Measurements from ENCODE around the gene BST2.

Gene BST2

DNA sequence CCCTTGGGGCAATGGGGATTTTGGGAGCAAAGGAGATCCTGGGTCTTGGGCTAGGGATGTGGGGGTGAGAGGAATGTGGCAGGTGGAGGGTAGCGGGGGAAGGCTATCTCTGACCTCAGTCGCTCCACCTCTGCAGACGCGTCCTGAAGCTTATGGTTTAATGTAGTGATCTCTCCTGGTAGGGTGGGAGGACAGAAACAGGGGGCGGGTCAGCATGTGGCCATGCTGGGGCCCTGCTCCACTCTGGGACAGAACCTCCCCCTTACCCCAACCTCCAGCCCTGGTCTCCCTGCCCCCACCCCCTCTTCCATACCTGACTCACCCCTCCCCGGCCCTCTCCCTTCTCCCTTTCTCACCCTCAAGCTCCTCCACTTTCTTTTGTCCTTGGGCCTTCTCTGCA lies 1.4 kb downstream of the BST2 start:
- no peaks in the 10 kb centered on the region for H3K27me3 Mint-ChIP-seq
- H3K4me1 Mint-ChIP-seq (ENCODE audit: low read depth) = peaks cover 26% of the 10 kb centered on the region
- H3K27ac Mint-ChIP-seq = peak overlapping the region; percentile 85
- peak overlapping the region; percentile 89 for H3K4me3 Mint-ChIP-seq
- peaks cover 26% of the 10 kb centered on the region for H3K36me3 Mint-ChIP-seq (ENCODE audit: low read depth)
- no peaks in the 10 kb centered on the region for H3K9me3 Mint-ChIP-seq

DNA sequence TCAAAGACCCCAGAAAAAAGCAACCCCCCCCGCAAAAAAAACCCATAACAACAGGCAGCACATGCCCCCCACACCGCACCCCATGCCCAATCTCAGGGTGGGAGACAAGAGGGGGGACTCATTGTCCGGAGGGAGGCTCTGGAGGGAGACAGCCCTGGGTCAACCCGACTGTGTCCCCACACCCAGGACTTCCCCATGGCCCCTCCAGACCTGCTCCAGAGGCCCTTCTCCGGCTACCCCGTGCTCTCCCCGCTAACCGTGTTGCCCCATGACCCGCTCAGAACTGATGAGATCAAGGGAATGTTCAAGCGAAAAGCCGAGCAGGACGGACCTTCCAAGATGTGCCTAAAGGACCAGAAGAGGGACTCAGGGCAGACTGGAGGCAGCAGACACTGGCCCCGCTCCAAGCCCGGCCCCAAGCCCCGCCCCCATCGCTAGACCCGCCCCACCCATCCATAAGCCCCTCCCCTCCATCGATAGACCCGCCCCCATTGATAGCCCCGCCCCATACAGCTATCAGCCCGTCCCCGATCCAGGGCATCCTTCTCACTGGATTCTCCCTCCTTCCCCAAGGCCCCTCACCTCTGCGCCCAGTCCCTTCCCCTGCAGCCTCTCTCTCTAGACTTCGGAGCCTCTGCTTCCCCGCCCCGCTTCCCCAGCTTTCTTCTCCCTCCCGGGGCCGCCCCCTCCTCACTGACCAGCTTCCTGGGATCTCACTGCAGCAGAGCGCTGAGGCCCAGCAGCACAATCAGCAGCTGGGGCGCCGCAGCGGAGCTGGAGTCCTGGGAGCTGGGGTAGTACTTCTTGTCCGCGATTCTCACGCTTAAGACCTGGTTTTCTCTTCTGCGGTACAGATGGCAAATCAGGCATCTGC lies 2.2 kb downstream of the BST2 start:
- Mint-ChIP-seq H3K36me3 (ENCODE audit: low read depth) (peaks cover 28% of the 10 kb centered on the region), H3K27ac (peak overlapping the region; percentile 49), H3K4me1 (ENCODE audit: low read depth) (peaks cover 26% of the 10 kb centered on the region), H3K9me3 (no peaks in the 10 kb centered on the region), H3K4me3 (peak overlapping the region; percentile 89), H3K27me3 (no peaks in the 10 kb centered on the region)

GRCh38 chr19:17401628-17402027 lies 3.8 kb downstream of the BST2 start:
- H3K4me1 Mint-ChIP-seq (ENCODE audit: low read depth) = peaks cover 14% of the 10 kb centered on the region
- H3K9me3 Mint-ChIP-seq = no peaks in the 10 kb centered on the region
- peaks cover 23% of the 10 kb centered on the region for H3K36me3 Mint-ChIP-seq (ENCODE audit: low read depth)
- no peaks in the 10 kb centered on the region for H3K27me3 Mint-ChIP-seq
- H3K4me3 Mint-ChIP-seq = no peak overlapping the region
- H3K27ac Mint-ChIP-seq = no peak overlapping the region

DNA sequence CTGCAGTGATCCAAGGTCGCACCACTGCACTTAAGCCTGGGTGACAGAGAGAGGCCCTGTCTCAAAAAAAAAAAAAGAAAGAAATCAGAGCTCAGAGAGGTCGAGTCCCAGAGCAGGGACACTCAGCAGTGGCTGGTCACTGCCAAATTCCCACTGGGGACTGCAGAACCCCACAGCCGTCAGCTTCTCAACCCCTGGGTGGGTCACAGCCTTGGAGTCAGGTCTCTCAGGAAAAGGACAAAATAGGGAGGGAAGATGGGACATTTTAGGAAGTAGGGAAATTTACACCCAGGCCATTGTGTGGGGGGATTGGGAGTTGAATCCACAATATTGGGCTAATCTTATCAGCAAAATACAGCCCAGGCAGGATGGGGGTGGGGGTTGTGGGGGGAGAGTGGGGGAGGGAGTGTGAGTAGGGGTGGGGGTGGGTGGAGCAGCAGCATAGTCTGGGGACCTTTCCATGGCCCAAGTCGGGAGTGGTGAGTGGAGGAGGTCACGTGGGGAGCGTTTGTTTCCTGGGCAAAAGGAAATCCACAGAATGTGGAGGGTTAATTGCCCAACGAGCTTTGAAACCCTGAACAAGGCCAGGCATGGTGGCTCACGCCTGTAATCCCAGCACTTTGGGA lies 6.4 kb downstream of the BST2 start:
- Mint-ChIP-seq H3K4me1 (ENCODE audit: low read depth) (peaks cover 10% of the 10 kb centered on the region), H3K27ac (no peak overlapping the region), H3K4me3 (no peak overlapping the region), H3K9me3 (no peaks in the 10 kb centered on the region), H3K36me3 (ENCODE audit: low read depth) (peaks cover 20% of the 10 kb centered on the region), H3K27me3 (no peaks in the 10 kb centered on the region)

DNA sequence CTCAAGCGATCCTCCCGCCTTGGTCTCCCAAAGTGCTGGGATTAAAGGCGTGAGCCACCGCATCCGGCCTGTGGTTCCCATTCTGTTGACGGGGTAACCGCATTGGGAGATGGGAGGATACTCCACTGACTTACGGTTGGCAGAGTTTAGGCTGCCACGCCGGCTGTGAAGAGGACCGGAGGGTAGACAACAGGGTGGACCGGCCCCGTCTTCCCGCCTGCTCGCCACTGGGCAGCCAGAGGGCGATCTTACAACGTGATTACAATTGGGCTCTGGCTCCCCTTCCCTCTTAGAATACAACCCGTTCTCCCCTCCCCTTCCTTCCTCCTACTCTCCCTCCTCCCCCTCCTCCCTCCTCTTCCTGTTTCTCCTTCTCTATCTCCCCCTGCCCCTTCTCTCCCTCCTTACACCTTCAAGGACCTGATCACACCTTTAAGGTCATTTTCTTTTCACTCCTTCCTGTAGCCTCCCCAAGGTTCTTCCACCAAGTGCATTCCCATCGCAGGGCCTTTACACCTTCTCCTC lies 10.5 kb downstream of the BST2 start:
- no peaks in the 10 kb centered on the region for H3K9me3 Mint-ChIP-seq
- H3K27me3 Mint-ChIP-seq = no peaks in the 10 kb centered on the region
- H3K4me1 Mint-ChIP-seq (ENCODE audit: low read depth) = peaks cover 28% of the 10 kb centered on the region
- peaks cover 3% of the 10 kb centered on the region for H3K36me3 Mint-ChIP-seq (ENCODE audit: low read depth)
- peak overlapping the region; percentile 52 for H3K27ac Mint-ChIP-seq
- peak overlapping the region; percentile 30 for H3K4me3 Mint-ChIP-seq

- peaks cover 28% of the 10 kb centered on the region for H3K4me1 Mint-ChIP-seq (ENCODE audit: low read depth)
- no peak within 1 kb of the TSS for H3K4me3 Mint-ChIP-seq
- peaks cover 4% of the 10 kb centered on the region for H3K9me3 Mint-ChIP-seq
- H3K27me3 Mint-ChIP-seq = peaks cover 7% of the 10 kb centered on the region
- peak within 1 kb of the TSS; percentile 52 for H3K27ac Mint-ChIP-seq
- peaks cover 2% of the 10 kb centered on the region for H3K36me3 Mint-ChIP-seq (ENCODE audit: low read depth)
Measured at GRCh38 chr19:17393914-17394313, 11.5 kb downstream of the BST2 start, which contains the start of gene CCDC194. Gene CCDC194 (minus strand): TSS chr19:17394196. CDS start chr19:17394158, 38 bp downstream.

DNA sequence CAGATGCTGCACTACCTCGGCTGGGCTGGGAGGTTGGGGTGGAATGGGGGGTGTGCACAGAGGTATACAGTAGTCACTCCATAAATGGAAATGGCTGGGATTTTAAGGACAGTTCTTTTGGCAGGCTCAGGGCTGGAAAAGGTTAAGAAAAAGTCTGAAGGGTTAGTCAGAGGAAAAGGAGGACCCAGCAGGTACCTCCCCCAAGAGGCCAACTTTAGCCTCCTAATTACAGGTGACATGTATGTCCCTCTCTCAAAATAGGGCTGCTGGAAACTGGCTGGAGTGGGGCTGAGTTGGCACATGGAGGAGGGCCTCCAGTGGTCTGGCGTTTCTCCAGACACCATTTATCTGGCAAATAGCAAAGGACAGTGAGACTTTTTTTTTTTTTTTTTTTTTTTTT lies 12.4 kb downstream of the BST2 start:
- no peaks in the 10 kb centered on the region for H3K36me3 Mint-ChIP-seq (ENCODE audit: low read depth)
- H3K4me1 Mint-ChIP-seq (ENCODE audit: low read depth) = peaks cover 28% of the 10 kb centered on the region
- peaks cover 8% of the 10 kb centered on the region for H3K27me3 Mint-ChIP-seq
- H3K9me3 Mint-ChIP-seq = peaks cover 4% of the 10 kb centered on the region
- H3K4me3 Mint-ChIP-seq = no peak overlapping the region
- no peak overlapping the region for H3K27ac Mint-ChIP-seq

DNA sequence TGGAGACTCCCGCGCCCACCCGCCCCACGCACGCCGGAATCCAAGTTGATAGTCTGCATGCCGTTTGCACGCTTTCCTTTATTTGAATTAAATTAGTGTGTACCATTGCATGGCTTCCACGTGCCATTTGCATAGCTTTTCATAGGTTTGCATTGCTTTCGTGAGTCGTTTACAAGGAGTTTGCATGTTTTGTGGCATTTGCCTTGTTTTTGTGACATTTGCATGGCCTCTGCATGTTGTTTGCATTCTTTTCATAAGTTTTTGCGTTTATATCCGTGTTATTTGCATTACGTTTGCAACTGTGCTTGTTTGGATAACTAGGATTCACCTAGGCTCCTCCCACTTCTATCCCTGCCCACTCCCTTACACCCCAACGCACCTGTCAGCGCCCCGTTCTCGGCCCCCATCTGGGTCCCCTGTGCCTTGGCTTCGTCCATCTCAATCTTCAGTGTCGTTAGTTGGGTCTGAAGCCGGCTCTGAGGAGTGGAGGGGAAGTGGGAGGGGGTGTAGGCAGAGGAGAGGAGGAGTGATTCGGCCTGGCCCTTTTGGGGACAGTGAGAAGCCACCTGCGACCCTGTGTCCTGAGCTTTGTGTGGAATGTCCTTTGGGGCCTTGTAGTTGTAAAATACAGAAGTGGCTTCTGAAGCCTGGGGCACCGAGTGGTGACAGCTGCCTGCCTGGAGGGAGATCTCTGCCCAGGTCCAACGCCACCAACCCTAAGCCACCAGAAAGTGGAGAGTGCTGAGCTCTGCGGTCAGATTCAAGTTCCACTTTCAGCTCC lies 13.9 kb downstream of the BST2 start:
- H3K27ac Mint-ChIP-seq = no peak overlapping the region
- H3K27me3 Mint-ChIP-seq = peaks cover 8% of the 10 kb centered on the region
- H3K9me3 Mint-ChIP-seq = peaks cover 4% of the 10 kb centered on the region
- H3K36me3 Mint-ChIP-seq (ENCODE audit: low read depth) = no peaks in the 10 kb centered on the region
- peak overlapping the region; percentile 79 for H3K4me3 Mint-ChIP-seq
- peaks cover 28% of the 10 kb centered on the region for H3K4me1 Mint-ChIP-seq (ENCODE audit: low read depth)

DNA sequence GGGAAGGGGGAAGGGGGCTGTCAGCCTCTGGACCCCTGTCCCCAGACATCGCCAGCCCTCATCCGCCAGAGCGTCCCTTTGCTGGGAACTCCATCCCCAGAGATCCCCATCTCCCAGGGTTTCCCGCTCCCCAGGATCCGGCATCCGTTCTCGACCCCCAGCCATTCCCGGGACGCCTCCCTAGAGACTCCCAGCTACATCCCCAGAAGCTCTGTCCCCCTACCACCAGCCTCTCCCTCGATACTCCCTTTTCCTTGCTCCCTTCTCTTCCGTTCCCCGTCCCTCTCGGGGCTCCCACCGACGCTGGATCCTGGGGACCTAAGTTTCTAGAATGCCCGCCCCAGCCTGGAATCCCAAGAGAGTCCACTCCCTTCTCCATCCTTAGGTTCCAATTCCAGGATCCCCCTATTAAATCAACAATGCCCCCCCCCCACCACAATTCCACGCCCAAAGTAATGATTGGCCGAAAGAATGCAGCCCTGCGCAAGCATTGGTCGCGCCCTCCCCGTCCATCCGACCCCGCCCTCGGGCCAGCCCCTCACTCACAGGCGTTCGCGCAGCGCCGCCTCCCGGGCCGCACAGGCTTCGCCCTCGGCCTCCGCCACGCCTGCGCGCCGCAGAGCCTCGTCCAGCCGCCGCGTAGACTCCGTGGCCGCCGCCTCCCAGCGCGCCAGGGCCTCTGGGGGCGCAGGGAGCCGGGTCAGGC lies 14.6 kb downstream of the BST2 start:
- Mint-ChIP-seq H3K36me3 (ENCODE audit: low read depth) (no peaks in the 10 kb centered on the region), H3K27me3 (peaks cover 8% of the 10 kb centered on the region), H3K27ac (peak overlapping the region; percentile 52), H3K4me1 (ENCODE audit: low read depth) (peaks cover 28% of the 10 kb centered on the region), H3K9me3 (peaks cover 4% of the 10 kb centered on the region), H3K4me3 (peak overlapping the region; percentile 81)

GRCh38 chr19:17389957-17390664 lies 15.3 kb downstream of the BST2 start:
- Mint-ChIP-seq H3K27ac (no peak overlapping the region), H3K36me3 (ENCODE audit: low read depth) (no peaks in the 10 kb centered on the region), H3K27me3 (peaks cover 8% of the 10 kb centered on the region), H3K9me3 (peaks cover 4% of the 10 kb centered on the region), H3K4me1 (ENCODE audit: low read depth) (peaks cover 25% of the 10 kb centered on the region), H3K4me3 (peak overlapping the region; percentile 81)

GRCh38 chr19:17389288-17389687 lies 16.1 kb downstream of the BST2 start:
- H3K4me1 Mint-ChIP-seq (ENCODE audit: low read depth) = peaks cover 21% of the 10 kb centered on the region
- no peak overlapping the region for H3K27ac Mint-ChIP-seq
- H3K36me3 Mint-ChIP-seq (ENCODE audit: low read depth) = no peaks in the 10 kb centered on the region
- H3K27me3 Mint-ChIP-seq = peaks cover 8% of the 10 kb centered on the region
- H3K4me3 Mint-ChIP-seq = peak overlapping the region; percentile 4
- peaks cover 4% of the 10 kb centered on the region for H3K9me3 Mint-ChIP-seq

GRCh38 chr19:17385878-17386611 lies 19.4 kb downstream of the BST2 start:
- Mint-ChIP-seq H3K27me3 (peaks cover 8% of the 10 kb centered on the region), H3K27ac (no peak overlapping the region)

DNA sequence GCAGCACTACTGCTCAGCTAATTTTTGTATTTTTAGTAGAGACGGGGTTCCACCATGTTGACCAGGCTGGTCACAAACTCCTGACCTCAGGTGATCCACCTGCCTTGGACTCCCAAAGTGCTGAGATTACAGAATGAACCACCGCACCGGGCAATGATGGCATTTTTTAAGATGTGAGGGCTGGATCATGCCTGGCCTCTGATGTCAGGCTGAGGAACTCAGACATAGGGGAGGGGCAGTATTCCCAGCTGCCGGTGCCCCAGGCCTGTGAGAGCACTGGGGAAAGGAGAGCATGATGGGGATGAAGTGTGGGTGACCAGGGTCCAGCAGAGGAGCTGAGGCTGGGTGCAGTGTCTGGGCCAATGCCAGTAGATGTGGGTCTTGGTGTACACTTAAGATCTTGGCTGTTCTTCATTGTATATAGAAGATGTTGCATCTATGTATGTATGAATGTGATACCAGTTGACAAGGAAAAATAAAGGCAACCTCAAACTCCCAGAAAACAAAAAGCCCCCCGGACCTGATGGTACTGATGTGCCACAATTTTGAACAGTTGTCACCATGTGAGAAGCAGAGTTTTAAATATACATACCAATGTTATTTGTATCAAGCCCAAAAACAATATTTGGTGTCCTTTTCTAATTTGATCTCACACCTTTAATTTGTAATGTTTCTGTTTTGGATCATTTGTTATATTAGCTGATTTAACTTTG lies 24.8 kb downstream of the BST2 start:
- Mint-ChIP-seq H3K4me3 (no peak overlapping the region), H3K4me1 (ENCODE audit: low read depth) (peaks cover 9% of the 10 kb centered on the region), H3K27me3 (peaks cover 9% of the 10 kb centered on the region), H3K36me3 (ENCODE audit: low read depth) (no peaks in the 10 kb centered on the region), H3K9me3 (no peaks in the 10 kb centered on the region), H3K27ac (no peak overlapping the region)

More at GRCh38 chr19:17385878-17386611, 19.4 kb downstream of the BST2 start:
- H3K4me1 Mint-ChIP-seq (ENCODE audit: low read depth) = peaks cover 13% of the 10 kb centered on the region
- no peak overlapping the region for H3K4me3 Mint-ChIP-seq
- H3K9me3 Mint-ChIP-seq = peaks cover 4% of the 10 kb centered on the region
- no peaks in the 10 kb centered on the region for H3K36me3 Mint-ChIP-seq (ENCODE audit: low read depth)
